BE2C (cell line): ENCODE results near the gene PMEPA1.

Source experiments
- DNase-seq: peaks from one replicate; pipeline ENCODE4 v3.0.0-alpha.2; 2020
- H3K27me3 ChIP-seq: fragments of 250-450 bp; sonication (Bioruptor Pico); 2 replicates; pipeline ENCODE4 v1.5.1; 2020; ENCODE audit warnings: mild to moderate bottlenecking
- H3K36me3 ChIP-seq: fragments of 250-450 bp; sonication (Bioruptor Pico); 2 replicates; pipeline ENCODE4 v1.5.1; 2020; ENCODE audit warnings: mild to moderate bottlenecking
- H3K4me1 ChIP-seq: fragments of 250-450 bp; sonication (Bioruptor Pico); 2 replicates; pipeline ENCODE4 v1.5.1; 2020
- H3K4me3 ChIP-seq: 2 replicates; pipeline ENCODE4 v1.5.1; 2011; ENCODE audit warnings: low read depth, low read length
- H3K9me3 ChIP-seq: fragments of 250-450 bp; sonication (Bioruptor Pico); 2 replicates; pipeline ENCODE4 v1.5.1; 2020
- TF ChIP-seq, protein P1 (sequence below): IDR thresholded peaks from 2 replicates; pipeline ENCODE4 v1.5.1; 2012; ENCODE audit warnings: mild to moderate bottlenecking, low read depth, low read length

Gene PMEPA1

DNA sequence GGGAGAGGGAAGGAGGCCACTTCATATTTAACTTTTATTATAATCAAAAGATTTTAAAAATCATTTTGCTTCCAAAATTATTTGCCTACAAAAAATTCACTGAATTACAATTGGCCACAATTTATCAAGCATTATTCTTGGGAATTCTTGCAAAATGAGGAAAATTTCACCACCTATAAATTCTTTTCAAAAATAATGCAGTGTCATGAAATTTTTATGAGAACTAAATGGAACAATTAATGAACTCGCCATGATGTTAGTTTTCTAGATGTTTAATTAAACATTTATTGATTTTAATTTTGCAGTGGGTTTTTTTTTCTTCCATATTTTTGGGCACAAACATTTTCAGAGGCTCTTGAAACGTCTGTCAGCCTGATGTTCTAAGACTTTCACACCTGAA, 83.8 kb downstream of the PMEPA1 start:
- Histone ChIP-seq H3K4me1 (no peaks in the 10 kb centered on the region), H3K4me3 (no peak overlapping the region), H3K36me3 (no peaks in the 10 kb centered on the region), H3K9me3 (no peaks in the 10 kb centered on the region), H3K27me3 (no peaks in the 10 kb centered on the region)
- TF ChIP-seq, protein P1, sequence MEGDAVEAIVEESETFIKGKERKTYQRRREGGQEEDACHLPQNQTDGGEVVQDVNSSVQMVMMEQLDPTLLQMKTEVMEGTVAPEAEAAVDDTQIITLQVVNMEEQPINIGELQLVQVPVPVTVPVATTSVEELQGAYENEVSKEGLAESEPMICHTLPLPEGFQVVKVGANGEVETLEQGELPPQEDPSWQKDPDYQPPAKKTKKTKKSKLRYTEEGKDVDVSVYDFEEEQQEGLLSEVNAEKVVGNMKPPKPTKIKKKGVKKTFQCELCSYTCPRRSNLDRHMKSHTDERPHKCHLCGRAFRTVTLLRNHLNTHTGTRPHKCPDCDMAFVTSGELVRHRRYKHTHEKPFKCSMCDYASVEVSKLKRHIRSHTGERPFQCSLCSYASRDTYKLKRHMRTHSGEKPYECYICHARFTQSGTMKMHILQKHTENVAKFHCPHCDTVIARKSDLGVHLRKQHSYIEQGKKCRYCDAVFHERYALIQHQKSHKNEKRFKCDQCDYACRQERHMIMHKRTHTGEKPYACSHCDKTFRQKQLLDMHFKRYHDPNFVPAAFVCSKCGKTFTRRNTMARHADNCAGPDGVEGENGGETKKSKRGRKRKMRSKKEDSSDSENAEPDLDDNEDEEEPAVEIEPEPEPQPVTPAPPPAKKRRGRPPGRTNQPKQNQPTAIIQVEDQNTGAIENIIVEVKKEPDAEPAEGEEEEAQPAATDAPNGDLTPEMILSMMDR: no peak
- DNase-seq: no peak

DNA sequence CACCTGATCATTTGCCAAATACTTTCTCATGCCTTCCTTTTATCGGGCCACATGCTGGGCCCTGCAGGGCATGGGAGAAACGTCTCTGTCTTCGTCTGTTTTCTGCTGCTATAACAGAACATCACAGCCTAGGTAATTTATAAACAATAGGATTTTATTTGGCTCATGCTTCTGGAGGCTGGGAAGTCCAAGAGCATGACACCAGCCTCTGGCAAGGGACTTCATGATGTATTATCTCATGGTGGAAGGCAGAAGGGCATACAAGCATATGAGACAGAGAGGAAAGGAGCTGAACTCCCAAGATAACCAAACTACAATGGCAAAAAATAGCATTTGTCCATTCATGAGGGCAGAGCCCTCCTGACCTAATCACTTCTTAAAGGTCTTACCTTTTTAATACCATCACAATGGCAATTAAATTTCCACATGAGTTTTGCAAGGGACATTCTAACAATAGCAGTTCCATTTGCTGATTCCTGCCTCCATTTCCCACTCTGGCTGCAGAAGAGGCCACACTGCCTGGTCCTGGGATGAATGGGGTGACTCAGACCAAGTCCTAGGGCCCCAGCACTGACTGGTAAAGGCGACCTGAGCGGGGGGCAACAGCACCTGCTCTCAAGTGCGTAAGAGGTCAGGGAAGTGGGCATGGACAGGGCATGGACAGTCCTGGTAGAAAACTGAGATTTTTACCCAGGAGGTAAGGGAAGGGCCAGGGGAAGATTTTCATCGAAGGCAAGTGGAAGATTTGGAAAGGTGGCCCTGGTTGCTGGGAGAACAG, 84.4 kb downstream of the PMEPA1 start:
- TF ChIP-seq, protein P1: no peak
- H3K4me3 ChIP-seq: no peak overlapping the region
- H3K36me3 ChIP-seq: no peaks in the 10 kb centered on the region
- H3K4me1 ChIP-seq: no peaks in the 10 kb centered on the region
- no peak for DNase-seq
- H3K9me3 ChIP-seq: no peaks in the 10 kb centered on the region
- no peaks in the 10 kb centered on the region for H3K27me3 ChIP-seq

DNA sequence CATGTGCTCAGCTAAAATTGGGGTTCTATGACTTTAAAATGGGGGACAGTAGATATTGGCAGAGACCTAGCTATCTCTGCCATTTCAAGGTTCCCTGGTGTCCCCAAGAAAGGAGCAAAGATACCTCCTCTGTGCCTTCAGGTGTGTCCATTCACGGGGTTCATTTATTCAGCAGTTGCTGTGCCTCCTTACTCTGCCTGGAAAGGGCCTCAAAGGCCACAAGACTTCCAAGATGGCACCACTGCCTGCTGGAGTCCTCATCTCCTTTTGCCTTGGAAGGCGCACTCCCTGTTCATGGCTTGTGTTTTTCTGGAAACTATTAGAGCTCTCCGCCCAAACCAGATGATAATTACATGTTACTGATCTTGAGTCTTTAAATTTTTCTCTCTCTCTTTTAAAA, 85.7 kb downstream of the PMEPA1 start:
- H3K9me3 ChIP-seq: no peaks in the 10 kb centered on the region
- no peaks in the 10 kb centered on the region for H3K4me1 ChIP-seq
- DNase-seq: no peak
- TF ChIP-seq, protein P1: no peak
- H3K36me3 ChIP-seq: no peaks in the 10 kb centered on the region
- no peaks in the 10 kb centered on the region for H3K27me3 ChIP-seq
- no peak overlapping the region for H3K4me3 ChIP-seq

DNA sequence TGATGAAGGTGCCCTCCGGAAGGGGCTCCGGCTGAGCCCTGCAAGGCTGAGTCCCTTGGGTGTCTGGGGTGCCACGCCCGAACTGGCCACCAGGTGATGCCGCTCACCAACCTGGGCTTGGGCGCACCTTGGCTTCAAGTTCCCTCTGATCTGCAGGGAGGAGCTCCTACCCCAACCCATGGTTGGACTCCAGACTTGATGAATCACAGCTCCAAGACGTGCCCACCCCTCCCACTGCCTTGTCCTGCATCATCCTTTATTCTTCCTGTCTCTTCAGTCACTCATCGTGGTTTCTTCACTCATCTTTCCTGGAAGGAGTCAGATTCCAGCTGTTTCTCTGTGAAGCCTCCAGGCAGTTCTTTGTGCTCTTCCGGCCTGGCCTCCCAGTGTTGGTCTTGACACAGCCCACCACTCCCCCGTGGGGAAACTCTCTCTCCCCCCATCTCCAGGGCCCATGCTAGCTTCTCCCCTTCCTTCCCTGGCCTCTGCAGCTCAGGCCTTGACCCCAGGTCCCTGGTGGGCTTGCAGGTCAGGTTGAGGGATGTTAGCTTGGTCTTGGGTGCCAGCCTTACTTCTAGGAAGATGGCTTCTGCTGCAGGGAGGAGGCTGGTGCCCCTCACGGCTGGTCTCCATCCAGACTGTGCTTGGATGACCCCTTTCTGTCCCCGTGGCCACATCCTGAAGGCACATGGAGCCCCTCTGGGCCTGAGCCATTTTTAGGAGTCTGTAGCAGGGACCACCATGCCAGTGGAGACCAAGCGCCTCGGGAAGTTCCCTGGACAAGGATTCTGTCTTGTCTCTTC, 87.0 kb downstream of the PMEPA1 start:
- no peaks in the 10 kb centered on the region for H3K9me3 ChIP-seq
- H3K4me3 ChIP-seq: no peak overlapping the region
- TF ChIP-seq, protein P1: peak; percentile 93
- no peaks in the 10 kb centered on the region for H3K4me1 ChIP-seq
- DNase-seq: peak; percentile 74
- no peaks in the 10 kb centered on the region for H3K27me3 ChIP-seq
- no peaks in the 10 kb centered on the region for H3K36me3 ChIP-seq

DNA sequence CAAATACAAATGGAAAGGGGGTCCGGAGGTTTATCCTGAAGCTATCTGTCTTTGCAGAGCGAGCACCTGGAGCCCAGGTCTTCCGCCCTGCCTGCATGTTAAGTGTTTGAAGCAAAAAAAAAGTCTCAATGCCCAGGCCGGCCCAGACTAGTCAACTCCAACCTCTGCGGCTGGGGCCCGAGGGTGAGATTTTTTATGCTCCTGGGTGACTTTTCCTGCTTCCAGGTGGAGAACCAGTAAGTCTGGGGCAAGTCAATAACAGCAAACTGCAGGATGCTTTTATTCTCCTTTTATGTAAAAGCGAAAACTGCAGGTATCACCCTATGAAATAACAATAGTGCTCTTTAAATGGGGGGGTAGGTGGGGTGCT, 87.6 kb downstream of the PMEPA1 start:
- H3K9me3 ChIP-seq: no peaks in the 10 kb centered on the region
- DNase-seq: no peak
- H3K4me3 ChIP-seq: no peak overlapping the region
- TF ChIP-seq, protein P1: no peak
- no peaks in the 10 kb centered on the region for H3K4me1 ChIP-seq
- no peaks in the 10 kb centered on the region for H3K36me3 ChIP-seq
- no peaks in the 10 kb centered on the region for H3K27me3 ChIP-seq
